ENCODE measurements around the gene TTC23.

The TTC23 gene

DNA sequence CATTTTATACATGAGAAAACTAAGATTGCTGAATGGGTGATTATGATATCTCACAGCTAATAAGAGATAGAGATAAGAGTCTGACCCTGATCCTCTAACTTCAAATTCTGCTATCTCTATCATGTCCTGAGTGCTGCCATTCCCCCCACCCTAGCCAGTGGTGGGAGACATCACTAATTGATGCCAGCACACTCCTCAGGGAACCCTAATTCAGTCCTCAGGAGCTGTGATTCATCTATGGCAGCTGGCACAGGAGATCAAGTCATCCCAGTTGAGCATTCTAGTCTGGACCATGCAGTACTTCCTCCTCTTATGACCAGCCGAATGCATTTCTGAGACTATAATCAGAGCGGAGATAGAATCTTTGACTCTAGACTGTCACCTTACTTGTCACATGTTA, 72.6 kb downstream of the TTC23 start:
- Histone ChIP-seq H3K27ac (ENCODE audit: low read depth, low read length) (no peak overlapping the region), H3K79me2 (ENCODE audit: control insufficient read depth, insufficient read depth, low read length, unreplicated experiment) (no peaks in the 10 kb centered on the region), H3K4me1 (ENCODE audit: control insufficient read depth, insufficient read depth, low read length, unreplicated experiment) (no peaks in the 10 kb centered on the region), H3K27me3 (ENCODE audit: insufficient read depth, low read length) (no peaks in the 10 kb centered on the region), H2AFZ (ENCODE audit: low read length, unreplicated experiment) (no peak overlapping the region), H3K36me3 (ENCODE audit: insufficient read depth, low read length) (no peaks in the 10 kb centered on the region), H3K4me3 (ENCODE audit: low read depth, low read length) (no peak overlapping the region)

DNA sequence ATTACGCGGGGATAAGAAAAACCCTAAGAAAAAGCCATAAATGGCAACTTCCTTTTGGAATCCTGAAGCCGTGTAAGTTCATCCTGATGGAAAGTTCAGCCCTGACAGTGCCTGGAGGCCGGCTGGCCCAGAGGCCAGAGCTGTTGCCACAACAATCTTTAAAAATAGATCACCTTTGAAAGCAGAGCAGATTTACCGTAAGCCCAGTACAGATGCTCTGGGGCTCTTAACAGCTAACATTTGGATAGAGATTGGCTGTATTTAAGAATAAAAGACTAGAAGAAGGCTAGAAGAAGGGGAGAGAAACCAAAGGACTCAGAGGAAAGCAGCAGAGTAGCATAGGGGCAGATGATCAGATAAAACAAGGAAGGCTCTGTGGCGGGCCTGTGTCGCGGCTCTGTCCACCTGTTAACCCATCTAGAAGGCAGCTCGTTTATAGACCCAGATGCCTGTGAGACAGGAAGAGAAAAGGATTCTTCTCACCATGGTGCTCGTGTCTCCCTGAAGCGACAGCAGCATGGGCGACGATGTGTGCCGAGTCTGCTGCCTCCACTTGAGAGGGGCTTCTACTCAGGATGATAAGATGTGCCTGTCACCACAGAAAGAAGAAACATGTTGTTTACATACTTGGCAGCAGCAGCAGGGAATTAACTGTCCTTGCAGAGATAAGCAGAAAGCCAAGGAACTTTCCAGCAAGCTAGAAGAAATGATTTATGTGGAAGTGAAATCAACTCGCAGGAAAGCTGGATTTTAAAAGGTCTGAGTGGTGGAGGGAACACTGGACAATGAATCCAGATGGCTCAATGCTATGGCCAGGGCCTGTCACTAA, 74.6 kb downstream of the TTC23 start:
- Histone ChIP-seq H3K36me3 (ENCODE audit: insufficient read depth, low read length) (0 out of 2 replicates have a peak, but pooled peaks cover 3% of the 10 kb centered on the region), H3K27ac (ENCODE audit: low read depth, low read length) (no peak overlapping the region), H3K4me1 (ENCODE audit: control insufficient read depth, insufficient read depth, low read length, unreplicated experiment) (no peaks in the 10 kb centered on the region), H3K27me3 (ENCODE audit: insufficient read depth, low read length) (no peaks in the 10 kb centered on the region), H3K79me2 (ENCODE audit: control insufficient read depth, insufficient read depth, low read length, unreplicated experiment) (no peaks in the 10 kb centered on the region), H3K4me3 (ENCODE audit: low read depth, low read length) (no peak overlapping the region), H2AFZ (ENCODE audit: low read length, unreplicated experiment) (no peak overlapping the region)

- Histone ChIP-seq H3K27me3 (ENCODE audit: insufficient read depth, low read length) (no peaks in the 10 kb centered on the region), H3K79me2 (ENCODE audit: control insufficient read depth, insufficient read depth, low read length, unreplicated experiment) (no peaks in the 10 kb centered on the region), H3K4me3 (ENCODE audit: low read depth, low read length) (no peak overlapping the region), H3K27ac (ENCODE audit: low read depth, low read length) (no peak overlapping the region), H3K36me3 (ENCODE audit: insufficient read depth, low read length) (0 out of 2 replicates have a peak, but pooled peaks cover 3% of the 10 kb centered on the region), H2AFZ (ENCODE audit: low read length, unreplicated experiment) (no peak overlapping the region), H3K4me1 (ENCODE audit: control insufficient read depth, insufficient read depth, low read length, unreplicated experiment) (no peaks in the 10 kb centered on the region)
These were observed 76.4 kb downstream of the TTC23 start for GRCh38 chr15:99172989-99173388.

DNA sequence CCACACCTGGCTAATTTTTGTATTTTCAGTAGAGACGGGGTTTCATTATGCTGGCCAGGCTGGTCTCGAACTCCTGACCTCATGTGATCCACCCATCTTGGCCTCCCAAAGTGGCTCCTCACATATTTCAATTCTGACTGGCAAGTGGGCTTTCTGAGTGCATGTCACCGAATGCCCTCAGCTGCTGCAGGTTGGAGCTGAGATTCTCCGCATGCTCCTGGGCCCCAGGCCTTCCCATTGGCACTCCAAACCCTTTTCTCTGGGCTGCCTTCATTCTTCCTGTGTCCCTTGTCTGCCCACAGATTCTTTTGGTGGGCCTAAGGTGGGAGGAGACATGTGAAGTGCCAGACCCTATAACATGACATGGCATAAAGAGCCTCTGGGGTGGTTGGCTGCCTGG, 77.2 kb downstream of the TTC23 start:
- Histone ChIP-seq H3K27ac (ENCODE audit: low read depth, low read length) (no peak overlapping the region), H3K4me3 (ENCODE audit: low read depth, low read length) (no peak overlapping the region), H3K36me3 (ENCODE audit: insufficient read depth, low read length) (0 out of 2 replicates have a peak, but pooled peaks cover 3% of the 10 kb centered on the region), H2AFZ (ENCODE audit: low read length, unreplicated experiment) (no peak overlapping the region), H3K4me1 (ENCODE audit: control insufficient read depth, insufficient read depth, low read length, unreplicated experiment) (no peaks in the 10 kb centered on the region), H3K79me2 (ENCODE audit: control insufficient read depth, insufficient read depth, low read length, unreplicated experiment) (no peaks in the 10 kb centered on the region), H3K27me3 (ENCODE audit: insufficient read depth, low read length) (no peaks in the 10 kb centered on the region)

GRCh38 chr15:99170476-99171065, 78.8 kb downstream of the TTC23 start:
- Histone ChIP-seq H3K4me3 (ENCODE audit: low read depth, low read length) (no peak overlapping the region), H2AFZ (ENCODE audit: low read length, unreplicated experiment) (no peak overlapping the region), H3K4me1 (ENCODE audit: control insufficient read depth, insufficient read depth, low read length, unreplicated experiment) (no peaks in the 10 kb centered on the region), H3K27me3 (ENCODE audit: insufficient read depth, low read length) (no peaks in the 10 kb centered on the region), H3K27ac (ENCODE audit: low read depth, low read length) (no peak overlapping the region), H3K36me3 (ENCODE audit: insufficient read depth, low read length) (0 out of 2 replicates have a peak, but pooled peaks cover 3% of the 10 kb centered on the region), H3K79me2 (ENCODE audit: control insufficient read depth, insufficient read depth, low read length, unreplicated experiment) (no peaks in the 10 kb centered on the region)

GRCh38 chr15:99169769-99170311, 79.5 kb downstream of the TTC23 start:
- H3K79me2 ChIP-seq (ENCODE audit: control insufficient read depth, insufficient read depth, low read length, unreplicated experiment), result no peaks in the 10 kb centered on the region
- H3K4me3 ChIP-seq (ENCODE audit: low read depth, low read length), result no peak overlapping the region
- H3K4me1 ChIP-seq (ENCODE audit: control insufficient read depth, insufficient read depth, low read length, unreplicated experiment), result no peaks in the 10 kb centered on the region
- 0 out of 2 replicates have a peak, but pooled peaks cover 3% of the 10 kb centered on the region for H3K36me3 ChIP-seq (ENCODE audit: insufficient read depth, low read length)
- H3K27me3 ChIP-seq (ENCODE audit: insufficient read depth, low read length), result no peaks in the 10 kb centered on the region
- H3K27ac ChIP-seq (ENCODE audit: low read depth, low read length), result no peak overlapping the region
- H2AFZ ChIP-seq (ENCODE audit: low read length, unreplicated experiment), result no peak overlapping the region

- Histone ChIP-seq H3K4me3 (ENCODE audit: low read depth, low read length) (no peak overlapping the region), H3K79me2 (ENCODE audit: control insufficient read depth, insufficient read depth, low read length, unreplicated experiment) (no peaks in the 10 kb centered on the region), H2AFZ (ENCODE audit: low read length, unreplicated experiment) (no peak overlapping the region), H3K27ac (ENCODE audit: low read depth, low read length) (no peak overlapping the region), H3K4me1 (ENCODE audit: control insufficient read depth, insufficient read depth, low read length, unreplicated experiment) (no peaks in the 10 kb centered on the region), H3K27me3 (ENCODE audit: insufficient read depth, low read length) (no peaks in the 10 kb centered on the region), H3K36me3 (ENCODE audit: insufficient read depth, low read length) (0 out of 2 replicates have a peak, but pooled peaks cover 3% of the 10 kb centered on the region)
These were observed 80.5 kb downstream of the TTC23 start for GRCh38 chr15:99168601-99169580.

- Histone ChIP-seq H3K4me1 (ENCODE audit: control insufficient read depth, insufficient read depth, low read length, unreplicated experiment) (no peaks in the 10 kb centered on the region), H3K4me3 (ENCODE audit: low read depth, low read length) (no peak overlapping the region), H3K36me3 (ENCODE audit: insufficient read depth, low read length) (0 out of 2 replicates have a peak, but pooled peaks cover 3% of the 10 kb centered on the region), H3K79me2 (ENCODE audit: control insufficient read depth, insufficient read depth, low read length, unreplicated experiment) (no peaks in the 10 kb centered on the region), H3K27me3 (ENCODE audit: insufficient read depth, low read length) (no peaks in the 10 kb centered on the region), H2AFZ (ENCODE audit: low read length, unreplicated experiment) (no peak overlapping the region), H3K27ac (ENCODE audit: low read depth, low read length) (no peak overlapping the region)
These were observed 81.7 kb downstream of the TTC23 start for GRCh38 chr15:99167640-99168039.

- Histone ChIP-seq H3K36me3 (ENCODE audit: insufficient read depth, low read length) (0 out of 2 replicates have a peak, but pooled peaks cover 3% of the 10 kb centered on the region), H2AFZ (ENCODE audit: low read length, unreplicated experiment) (no peak overlapping the region), H3K4me1 (ENCODE audit: control insufficient read depth, insufficient read depth, low read length, unreplicated experiment) (no peaks in the 10 kb centered on the region), H3K27me3 (ENCODE audit: insufficient read depth, low read length) (no peaks in the 10 kb centered on the region), H3K79me2 (ENCODE audit: control insufficient read depth, insufficient read depth, low read length, unreplicated experiment) (no peaks in the 10 kb centered on the region), H3K4me3 (ENCODE audit: low read depth, low read length) (no peak overlapping the region), H3K27ac (ENCODE audit: low read depth, low read length) (no peak overlapping the region)
These were observed 82.2 kb downstream of the TTC23 start for GRCh38 chr15:99167201-99167600.
